RWPE2 (cell line): ENCODE results near the gene FAM204A.
A peak's percentile ranks its signal among the peaks of the same experiment; 100 is the strongest.

ENCODE experiments used
- ATAC-seq: fragments of 200-7000 bp; cut with Tn5 transposase; 3 replicates; pipeline ENCODE4 v1.9.1; 2021; ENCODE audit warnings: low read depth
- DNase-seq: peaks from one replicate; pipeline ENCODE4 v3.0.0-alpha.2; 2020; ENCODE audit warnings: low spot score
- H3K27ac ChIP-seq: fragments of 450-650 bp; 2 replicates; pipeline ENCODE4 v1.5.1; 2017; ENCODE audit warnings: mild to moderate bottlenecking; ENCODE audit not compliant: poor library complexity, severe bottlenecking
- H3K27me3 ChIP-seq: fragments of 250-450 bp; sonication (Bioruptor Pico); 2 replicates; pipeline ENCODE4 v1.5.1; 2021; ENCODE audit warnings: mild to moderate bottlenecking, moderate library complexity; ENCODE audit not compliant: insufficient read depth, poor library complexity, severe bottlenecking
- H3K36me3 ChIP-seq: fragments of 250-450 bp; sonication (Bioruptor Pico); 2 replicates; pipeline ENCODE4 v1.5.1; 2020; ENCODE audit warnings: low read depth, mild to moderate bottlenecking, moderate library complexity
- H3K4me1 ChIP-seq: fragments of 250-450 bp; sonication (Bioruptor Pico); 2 replicates; pipeline ENCODE4 v1.5.1; 2021; ENCODE audit warnings: mild to moderate bottlenecking, moderate library complexity; ENCODE audit not compliant: insufficient read depth, poor library complexity, severe bottlenecking
- H3K4me3 ChIP-seq: fragments of 250-450 bp; sonication (Bioruptor Pico); 2 replicates; pipeline ENCODE4 v1.5.1; 2021; ENCODE audit warnings: mild to moderate bottlenecking, moderate library complexity; ENCODE audit not compliant: severe bottlenecking
- H3K9me3 ChIP-seq: fragments of 250-450 bp; sonication (Bioruptor Pico); 2 replicates; pipeline ENCODE4 v1.5.1; 2021; ENCODE audit warnings: mild to moderate bottlenecking, moderate library complexity; ENCODE audit not compliant: severe bottlenecking
- TF ChIP-seq, protein P1 (sequence below): fragments of 450-650 bp; IDR thresholded peaks from one replicate; pipeline ENCODE4 v1.5.1; 2017; ENCODE audit warnings: mild to moderate bottlenecking, moderate library complexity; ENCODE audit not compliant: poor library complexity, severe bottlenecking

The FAM204A gene

DNA sequence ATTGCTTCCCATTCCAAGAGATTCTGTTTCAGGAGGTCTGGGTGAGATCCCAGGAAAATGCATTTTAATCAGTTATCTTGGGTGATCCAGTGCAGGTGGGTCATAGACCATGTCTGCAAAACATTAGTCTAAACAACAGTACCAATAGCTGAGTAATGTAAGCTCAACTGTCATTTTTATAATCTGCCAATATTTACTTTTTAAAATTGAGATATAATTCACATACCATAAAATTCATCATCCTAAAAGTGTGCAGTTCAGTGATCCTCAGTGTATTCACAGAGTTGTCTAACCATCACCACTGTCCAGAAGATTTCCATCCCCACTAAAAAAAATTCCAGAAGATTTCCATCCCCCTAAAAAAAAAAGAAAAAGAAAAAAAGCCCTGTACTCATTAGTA lies 51.0 kb downstream of the FAM204A start:
- TF ChIP-seq, protein P1, sequence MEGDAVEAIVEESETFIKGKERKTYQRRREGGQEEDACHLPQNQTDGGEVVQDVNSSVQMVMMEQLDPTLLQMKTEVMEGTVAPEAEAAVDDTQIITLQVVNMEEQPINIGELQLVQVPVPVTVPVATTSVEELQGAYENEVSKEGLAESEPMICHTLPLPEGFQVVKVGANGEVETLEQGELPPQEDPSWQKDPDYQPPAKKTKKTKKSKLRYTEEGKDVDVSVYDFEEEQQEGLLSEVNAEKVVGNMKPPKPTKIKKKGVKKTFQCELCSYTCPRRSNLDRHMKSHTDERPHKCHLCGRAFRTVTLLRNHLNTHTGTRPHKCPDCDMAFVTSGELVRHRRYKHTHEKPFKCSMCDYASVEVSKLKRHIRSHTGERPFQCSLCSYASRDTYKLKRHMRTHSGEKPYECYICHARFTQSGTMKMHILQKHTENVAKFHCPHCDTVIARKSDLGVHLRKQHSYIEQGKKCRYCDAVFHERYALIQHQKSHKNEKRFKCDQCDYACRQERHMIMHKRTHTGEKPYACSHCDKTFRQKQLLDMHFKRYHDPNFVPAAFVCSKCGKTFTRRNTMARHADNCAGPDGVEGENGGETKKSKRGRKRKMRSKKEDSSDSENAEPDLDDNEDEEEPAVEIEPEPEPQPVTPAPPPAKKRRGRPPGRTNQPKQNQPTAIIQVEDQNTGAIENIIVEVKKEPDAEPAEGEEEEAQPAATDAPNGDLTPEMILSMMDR = no peak
- DNase-seq (no peak), ATAC-seq (peak; percentile 10; the same call in 2 of the 3 replicates)
- Histone ChIP-seq H3K4me1 (peaks cover 11% of the 10 kb centered on the region), H3K27ac (peak overlapping the region; percentile 69), H3K4me3 (no peak overlapping the region), H3K9me3 (no peaks in the 10 kb centered on the region), H3K36me3 (no peaks in the 10 kb centered on the region; the same call in 1 of the 2 replicates), H3K27me3 (no peaks in the 10 kb centered on the region)

DNA sequence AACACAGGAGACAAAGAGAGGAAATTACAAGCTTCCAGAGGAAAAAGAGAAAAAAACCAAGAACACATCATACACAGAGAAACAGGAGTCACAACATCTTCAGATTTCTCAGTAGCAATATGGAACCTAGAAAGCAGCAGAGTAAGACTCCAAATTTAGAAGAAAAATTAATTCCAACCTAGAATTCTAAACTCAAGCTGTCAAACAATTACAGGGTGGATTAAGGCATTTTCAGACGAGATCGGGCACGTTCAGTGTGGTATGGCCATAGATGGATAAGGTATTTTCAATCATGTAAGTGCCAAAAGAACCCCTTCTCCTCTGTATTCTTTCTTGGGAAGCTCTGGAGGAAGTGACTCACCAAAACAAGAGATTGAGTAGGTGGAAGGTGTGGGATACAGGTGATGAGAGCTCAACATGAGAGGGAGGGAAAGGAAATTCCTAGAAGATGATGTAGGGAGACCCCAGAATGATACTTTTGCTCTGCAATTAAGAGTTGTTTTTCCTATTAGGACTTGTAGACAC lies 51.6 kb downstream of the FAM204A start:
- H3K27ac ChIP-seq = peak overlapping the region; percentile 69
- H3K4me1 ChIP-seq = peaks cover 11% of the 10 kb centered on the region
- no peaks in the 10 kb centered on the region for H3K9me3 ChIP-seq
- TF ChIP-seq, protein P1 = no peak
- ATAC-seq (peak; percentile 94), DNase-seq (no peak)
- H3K36me3 ChIP-seq = no peaks in the 10 kb centered on the region; the same call in 1 of the 2 replicates
- H3K27me3 ChIP-seq = no peaks in the 10 kb centered on the region
- H3K4me3 ChIP-seq = no peak overlapping the region

DNA sequence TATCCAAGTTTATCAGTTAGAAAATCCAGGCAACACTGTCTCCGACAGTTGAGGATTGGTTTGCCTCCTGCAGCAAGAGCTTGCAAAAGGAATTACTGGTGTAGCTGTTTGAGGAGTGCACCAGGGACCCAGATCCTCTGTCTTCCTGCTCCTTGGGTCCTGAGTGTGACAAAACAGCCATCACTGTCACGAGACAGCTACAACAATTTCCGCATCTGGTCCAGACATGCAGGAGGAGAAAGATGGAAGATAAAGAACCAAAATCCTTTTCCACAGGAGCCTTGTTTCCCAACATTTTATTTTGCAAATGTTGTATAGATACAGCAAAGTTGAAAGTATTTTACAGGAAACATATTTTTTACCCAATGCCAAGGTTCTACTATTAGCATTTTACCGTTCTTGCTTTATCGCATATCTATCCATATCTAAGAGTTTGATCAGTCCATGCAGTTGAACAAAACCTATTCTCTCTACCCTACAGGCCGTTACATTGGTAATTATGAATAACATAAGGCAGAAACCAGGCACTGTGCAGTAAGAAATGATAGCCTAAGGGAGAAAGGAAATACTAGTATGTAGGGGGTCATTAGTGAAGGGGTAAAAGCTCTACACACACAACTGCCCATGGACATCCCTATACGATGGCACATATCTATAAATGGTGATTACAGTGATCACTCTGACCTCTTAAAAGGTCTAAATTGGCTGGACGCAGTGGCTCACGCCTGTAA lies 54.9 kb downstream of the FAM204A start:
- Histone ChIP-seq H3K36me3 (no peaks in the 10 kb centered on the region; the same call in 1 of the 2 replicates), H3K27me3 (no peaks in the 10 kb centered on the region), H3K9me3 (no peaks in the 10 kb centered on the region), H3K27ac (no peak overlapping the region), H3K4me1 (peaks cover 11% of the 10 kb centered on the region), H3K4me3 (no peak overlapping the region)
- DNase-seq (no peak), ATAC-seq (no peak)
- TF ChIP-seq, protein P1 = no peak

DNA sequence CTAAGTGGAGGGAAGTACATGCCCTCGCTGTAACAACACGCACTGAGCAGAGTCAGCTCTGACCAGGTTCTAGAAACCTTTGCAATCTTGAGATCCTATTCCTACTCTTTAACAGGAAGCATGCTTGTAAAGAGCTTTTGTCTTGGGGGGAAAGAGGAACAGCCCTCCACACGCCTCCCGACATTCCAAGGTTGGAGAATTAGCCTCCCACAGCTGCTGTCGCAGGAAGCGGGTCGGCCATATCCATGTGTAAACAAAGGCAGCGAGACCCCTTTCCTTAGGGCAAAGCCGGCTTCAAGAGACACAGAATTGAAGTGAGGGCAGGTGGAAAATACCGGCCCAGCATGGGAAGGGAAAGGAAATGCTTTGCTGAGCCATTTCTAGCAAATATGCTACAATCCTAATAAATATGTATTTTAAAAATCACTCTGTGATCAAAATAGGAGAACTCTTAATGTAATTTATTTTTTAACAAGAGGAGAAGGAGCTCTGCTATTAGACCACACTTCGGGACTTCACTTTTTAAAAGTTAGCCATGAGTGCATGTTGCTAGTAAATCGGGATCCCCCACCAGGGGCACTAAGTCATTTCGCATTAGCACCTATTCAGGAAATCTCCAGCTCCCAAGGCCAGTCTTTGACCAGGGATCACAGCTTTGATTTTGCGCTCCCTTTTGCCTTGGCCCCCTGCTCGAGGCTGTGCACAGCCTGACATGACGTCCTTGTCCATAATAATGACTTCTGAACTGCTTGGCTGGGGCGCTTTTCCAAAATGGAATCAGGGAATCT lies 55.9 kb downstream of the FAM204A start:
- no peak overlapping the region for H3K4me3 ChIP-seq
- peaks cover 11% of the 10 kb centered on the region for H3K4me1 ChIP-seq
- no peaks in the 10 kb centered on the region; the same call in 1 of the 2 replicates for H3K36me3 ChIP-seq
- H3K9me3 ChIP-seq = no peaks in the 10 kb centered on the region
- ATAC-seq (no peak), DNase-seq (no peak)
- H3K27ac ChIP-seq = no peak overlapping the region
- no peaks in the 10 kb centered on the region for H3K27me3 ChIP-seq
- TF ChIP-seq, protein P1 = no peak
